CD4-positive, alpha-beta T cell treated with Interleukin-15 for 4 hours (primary cell): ENCODE results near the gene MARVELD1.

Source experiments
- DNase-seq: peaks from one replicate; pipeline ENCODE4 v3.0.0-alpha.2; 2020; ENCODE audit warnings: low spot score

The MARVELD1 gene

DNA sequence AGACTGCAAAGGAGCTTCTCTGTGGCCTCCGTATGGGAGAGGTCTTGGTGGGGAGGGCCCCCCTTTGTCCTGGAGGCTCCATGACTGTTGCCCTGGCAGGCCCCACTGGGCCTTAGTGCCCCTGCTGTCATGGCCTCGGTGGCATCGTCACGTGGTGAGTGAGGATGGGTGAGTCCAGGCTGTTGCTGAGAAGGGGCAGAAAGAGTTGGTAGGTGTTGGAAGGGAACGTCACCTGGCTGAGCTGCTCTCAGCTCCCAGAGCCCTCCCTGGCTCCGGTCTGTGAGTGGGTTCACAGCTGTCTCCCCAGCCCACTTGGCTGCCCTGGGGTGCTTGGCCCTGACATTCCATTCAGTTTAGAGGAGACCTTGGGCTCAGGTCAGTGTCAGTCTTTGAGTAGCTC is 42.2 kb downstream of the MARVELD1 start:
- DNase-seq, result no peak

DNA sequence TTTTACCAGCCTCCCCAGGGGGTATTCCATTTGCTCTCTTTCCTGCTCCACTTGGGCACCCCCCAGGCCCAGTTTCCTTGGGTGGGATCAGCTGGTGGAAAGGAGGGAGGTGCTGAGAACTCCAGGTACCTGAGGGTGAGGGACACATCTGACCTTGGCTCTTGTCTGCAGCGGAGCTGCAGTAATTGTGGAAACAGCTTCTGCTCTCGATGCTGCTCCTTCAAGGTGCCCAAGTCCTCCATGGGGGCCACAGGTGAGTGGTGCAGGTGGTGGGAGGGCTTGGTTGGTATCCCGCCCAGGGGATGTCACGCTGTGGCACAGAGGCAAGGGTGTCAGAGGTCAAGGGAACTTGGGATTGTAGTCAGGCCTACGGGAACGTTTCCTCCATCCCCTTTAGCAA is 43.9 kb downstream of the MARVELD1 start:
- DNase-seq, result no peak

DNA sequence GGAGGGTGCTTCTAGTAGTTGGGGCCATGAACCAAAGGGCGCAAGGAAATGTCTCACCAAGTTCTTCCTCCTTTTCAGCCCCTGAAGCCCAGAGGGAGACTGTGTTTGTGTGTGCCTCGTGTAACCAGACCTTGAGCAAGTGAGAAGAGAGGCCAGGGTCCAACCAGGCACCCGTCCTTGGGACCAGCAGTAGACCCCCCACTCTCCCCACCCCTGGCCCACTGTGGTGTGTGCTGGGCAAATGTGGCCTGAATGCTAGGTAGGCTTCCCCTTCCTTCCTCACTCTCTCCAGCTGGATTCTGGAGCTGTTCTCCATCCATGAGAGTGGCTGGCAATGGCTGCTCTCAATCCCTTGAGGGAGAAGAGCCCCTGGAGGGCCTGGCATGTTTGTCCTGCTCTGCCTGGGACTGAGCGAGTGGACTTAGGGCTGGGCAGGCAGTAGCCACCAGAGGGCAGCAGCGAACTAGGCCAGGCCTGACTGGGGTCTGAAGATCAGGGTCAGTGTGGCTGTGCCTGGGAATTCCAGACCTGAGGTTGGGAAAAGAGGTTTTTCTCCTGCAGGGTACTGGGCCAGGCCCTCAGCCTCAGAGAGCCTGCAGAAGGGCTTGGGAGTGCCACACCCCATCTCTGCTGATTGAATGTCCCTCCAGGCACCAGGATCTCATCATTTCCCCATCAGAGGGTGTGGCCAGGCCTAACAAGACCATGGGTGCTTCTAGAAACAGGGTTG is 45.8 kb downstream of the MARVELD1 start:
- peak; percentile 26 for DNase-seq

DNA sequence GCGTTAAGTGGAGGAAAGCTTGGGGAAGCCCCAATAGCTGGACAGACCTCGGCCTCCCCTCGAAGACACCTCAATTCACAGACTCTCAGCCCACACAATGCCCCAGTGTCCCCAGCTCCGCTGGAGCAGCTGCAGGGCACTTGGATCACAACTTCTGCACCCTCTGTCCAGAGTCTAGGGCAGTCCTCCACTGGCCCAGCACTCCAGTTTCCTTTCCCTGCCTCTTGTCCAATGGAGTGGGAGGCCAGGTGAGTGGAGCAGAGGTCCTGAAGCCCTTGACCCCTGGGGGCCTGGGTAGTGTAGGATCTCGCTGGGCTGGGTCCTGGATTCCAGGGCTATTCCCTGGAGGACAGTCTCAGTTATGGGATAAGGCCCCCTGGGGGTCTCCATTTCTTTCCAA is 46.4 kb downstream of the MARVELD1 start:
- no peak for DNase-seq

GRCh38 chr10:97760461-97761257 is 47.1 kb downstream of the MARVELD1 start:
- no peak for DNase-seq

- DNase-seq, result no peak
These were observed 47.9 kb downstream of the MARVELD1 start for GRCh38 chr10:97761331-97761865.

GRCh38 chr10:97762056-97762455 is 48.5 kb downstream of the MARVELD1 start:
- no peak for DNase-seq

- DNase-seq, result no peak
These were observed 49.3 kb downstream of the MARVELD1 start for GRCh38 chr10:97762816-97763215.

DNA sequence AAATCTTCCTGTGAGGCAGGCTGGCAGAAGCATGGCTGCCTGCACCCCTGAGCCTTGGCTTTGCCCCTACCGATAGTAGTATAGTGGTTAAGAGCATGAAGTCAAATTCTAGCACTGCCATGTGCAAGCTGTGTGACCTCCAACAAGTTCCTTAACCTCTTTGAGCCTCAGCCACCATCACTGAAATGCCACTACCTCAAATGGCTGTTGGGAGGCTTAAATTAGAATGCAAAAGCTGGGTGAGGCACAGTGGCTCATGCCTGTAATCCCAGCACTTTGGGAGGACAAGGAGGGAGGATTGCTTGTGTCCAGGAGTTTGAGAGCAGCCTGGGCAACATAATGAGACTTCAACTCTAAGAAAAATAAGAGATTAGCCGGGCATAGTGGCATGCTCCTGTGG is 49.9 kb downstream of the MARVELD1 start:
- DNase-seq, result no peak

DNA sequence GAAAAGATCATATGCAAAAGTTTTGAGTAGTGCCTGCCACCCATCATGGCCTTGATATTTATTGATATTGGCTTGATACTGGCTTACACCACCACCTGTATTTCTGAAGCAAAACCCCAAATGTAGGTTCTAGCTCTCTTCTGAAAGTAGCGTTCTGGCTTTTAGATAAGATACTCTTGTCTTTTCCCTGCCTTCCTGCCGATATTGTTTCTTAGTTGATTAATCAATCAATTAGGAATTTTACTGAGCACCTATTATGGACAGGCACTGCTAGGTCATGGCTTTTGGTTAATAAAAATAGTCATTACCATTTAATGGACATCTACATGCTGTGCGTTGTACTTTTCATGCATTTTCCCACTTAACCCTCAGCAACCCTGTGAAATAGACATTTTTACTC is 50.4 kb downstream of the MARVELD1 start:
- DNase-seq, result no peak

DNA sequence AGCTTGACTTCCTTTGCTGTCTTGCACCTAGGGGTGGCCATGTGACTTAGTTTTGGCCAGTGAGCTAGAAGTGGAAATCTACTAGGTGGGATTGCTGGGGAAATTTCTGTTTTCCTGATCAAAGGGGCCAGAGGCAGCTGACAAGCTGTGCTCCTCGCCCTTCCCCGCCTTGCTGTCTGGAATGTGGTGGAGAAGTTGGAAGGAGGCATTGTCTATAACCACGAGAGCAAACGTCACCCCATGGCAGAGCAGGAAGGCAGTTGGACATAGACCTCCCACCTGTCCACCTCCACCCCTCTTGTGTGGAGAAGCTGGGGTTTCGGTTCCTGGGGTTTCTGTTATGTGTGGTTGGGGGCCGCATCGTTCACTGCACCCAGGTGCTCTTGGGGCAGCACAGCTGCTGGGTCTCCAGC is 51.0 kb downstream of the MARVELD1 start:
- no peak for DNase-seq

DNA sequence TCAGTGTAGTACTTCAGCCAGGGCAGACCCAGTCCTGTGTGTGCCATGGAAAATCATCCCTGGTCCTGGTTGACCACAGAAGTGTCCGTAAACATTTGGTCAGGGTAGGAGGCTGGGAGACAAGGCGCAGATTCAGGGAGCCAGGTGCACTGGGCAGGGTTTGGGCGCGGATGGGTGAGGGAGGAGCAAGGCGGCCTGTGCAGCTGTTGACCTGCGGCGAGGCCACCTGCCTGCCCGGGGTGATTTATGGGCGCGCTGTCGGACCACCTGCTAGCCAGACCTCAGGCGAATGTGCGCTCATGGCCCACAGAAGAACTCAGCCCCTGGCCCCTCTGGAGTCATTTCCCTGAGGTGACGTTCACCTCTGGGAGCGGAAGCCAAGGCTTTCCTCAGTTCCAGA is 51.7 kb downstream of the MARVELD1 start:
- DNase-seq, result no peak

- no peak for DNase-seq
These were observed 52.7 kb downstream of the MARVELD1 start for GRCh38 chr10:97766106-97766810.

GRCh38 chr10:97766996-97767924 is 53.7 kb downstream of the MARVELD1 start:
- DNase-seq, result no peak
